Panc1 (cell line): ENCODE results near the gene BEND4. TPM values are rescaled to one million over a fixed set of nuclear protein-coding genes. Genes with fewer than 3 reads are reported as not detected.

Source experiments
- ATAC-seq: fragments of 200-7000 bp; cut with Tn5 transposase; 2 replicates; pipeline ENCODE4 v1.9.1; 2020; ENCODE audit warnings: mild to moderate bottlenecking, moderate library complexity
- BruUV-seq: library from RNA; stranded (reverse); fragments of 400-500 nt; replicated peaks from 2 replicates; lab custom pipeline; 2021; lab: Mats Ljungman, UMichigan
- CTCF ChIA-PET: fragments of 300-600 bp; sonication (Branson Sonifier 250); formaldehyde crosslinking; loops from one replicate; lab custom pipeline; 2022; ENCODE audit warnings: antibody characterized with exemption; lab: Charles Lee
- POLR2A ChIA-PET: fragments of 300-600 bp; sonication (Branson Sonifier 250); formaldehyde crosslinking; loops from one replicate; lab custom pipeline; 2022; ENCODE audit warnings: antibody characterized with exemption; lab: Charles Lee
- DNase-seq: peaks from one replicate; pipeline ENCODE4 v3.0.0-alpha.2; 2010; ENCODE audit warnings: low read depth, low spot score
- H3K27ac ChIP-seq: 2 replicates; pipeline ENCODE4 v1.5.1; 2011; ENCODE audit warnings: mild to moderate bottlenecking, low read length, inconsistent platforms
- H3K27me3 ChIP-seq: fragments of 200-500 bp; sonication (Bioruptor generic); 2 replicates; pipeline ENCODE4 v1.6.0; 2014; ENCODE audit warnings: low read length, inconsistent platforms; ENCODE audit not compliant: control insufficient read depth, insufficient read depth
- H3K36me3 ChIP-seq: fragments of 200-500 bp; sonication (Bioruptor generic); 2 replicates; pipeline ENCODE4 v1.5.1; 2014; ENCODE audit warnings: inconsistent platforms, mild to moderate bottlenecking, low read length, moderate library complexity; ENCODE audit not compliant: control insufficient read depth, insufficient read depth
- H3K4me1 ChIP-seq: 2 replicates; pipeline ENCODE4 v1.5.1; 2011; ENCODE audit warnings: inconsistent platforms, mild to moderate bottlenecking, low read length, moderate library complexity; ENCODE audit not compliant: control insufficient read depth, insufficient read depth
- H3K4me3 ChIP-seq, 2 experiments: 2 replicates each; pipeline ENCODE4 v1.5.1; 2011 to 2012; ENCODE audit warnings: low read depth in 2 of 2, low read length in 2 of 2, mild to moderate bottlenecking in 2 of 2, inconsistent platforms in 1 of 2, moderate library complexity in 1 of 2
- H3K9me3 ChIP-seq: fragments of 200-500 bp; sonication (Bioruptor generic); 2 replicates; pipeline ENCODE4 v1.5.1; 2014; ENCODE audit warnings: low read depth, mild to moderate bottlenecking, inconsistent platforms, low read length, moderate library complexity; ENCODE audit not compliant: control insufficient read depth, insufficient read depth
- CTCF ChIP-seq: fragments of 450-650 bp; IDR thresholded peaks from 2 replicates; pipeline ENCODE4 v1.5.1; 2017; ENCODE audit warnings: mild to moderate bottlenecking
- POLR2AphosphoS5 ChIP-seq: IDR thresholded peaks from 2 replicates; pipeline ENCODE4 v1.6.1; 2012; ENCODE audit warnings: mild to moderate bottlenecking, low read depth, low read length, moderate library complexity
- SIN3A ChIP-seq: IDR thresholded peaks from 2 replicates; pipeline ENCODE4 v1.6.1; 2012; ENCODE audit warnings: low read depth, mild to moderate bottlenecking, low read length, moderate library complexity, borderline replicate concordance; ENCODE audit not compliant: insufficient read depth
- TCF7L2 ChIP-seq: IDR thresholded peaks from 2 replicates; pipeline ENCODE4 v1.6.1; 2011; ENCODE audit warnings: mild to moderate bottlenecking, low read depth, low read length, inconsistent platforms
- in situ Hi-C: cut with HindIII; loops from 2 replicates; pipeline ENCODE4 v1.10.0; 2016; ENCODE audit warnings: low sequenced_read_pairs, low pct_unique_long_range_greater_than_20kb
- intact Hi-C: fragments of 100-400 bp; cut with micrococcal nuclease; formaldehyde crosslinking; loops from one replicate; pipeline ENCODE4 v1.10.0; 2022; ENCODE audit not compliant: unreplicated experiment
- total RNA-seq: library from RNA; stranded (reverse); gene quantifications from one replicate; pipeline ENCODE4 v1.2.1, GENCODE V29; 2021; ENCODE audit not compliant: unreplicated experiment
- TF ChIP-seq, protein P1 (sequence below), 2 experiments: IDR thresholded peaks; 2 replicates each; pipeline ENCODE4 v1.6.1; 2011 to 2012; ENCODE audit warnings: low read depth in 2 of 2, control low read depth in 1 of 2, low read length in 1 of 2, mild to moderate bottlenecking in 1 of 2, moderate library complexity in 1 of 2; ENCODE audit not compliant: insufficient read depth in 1 of 2

Gene BEND4
- total RNA-seq, 1 experiment from 2014 or later, result 0.03 TPM

- Histone ChIP-seq H3K4me3 (no peak overlapping the region), H3K9me3 (no peaks in the 10 kb centered on the region), H3K27me3 (0 out of 2 replicates have a peak, but pooled peaks cover 2% of the 10 kb centered on the region), H3K27ac (no peak overlapping the region), H3K4me1 (no peaks in the 10 kb centered on the region), H3K36me3 (no peaks in the 10 kb centered on the region)
- in situ Hi-C loops, result no loop called here
- TF ChIP-seq CTCF (no peak), SIN3A (no peak), POLR2AphosphoS5 (no peak), TCF7L2 (no peak)
- TF ChIP-seq, protein P1, sequence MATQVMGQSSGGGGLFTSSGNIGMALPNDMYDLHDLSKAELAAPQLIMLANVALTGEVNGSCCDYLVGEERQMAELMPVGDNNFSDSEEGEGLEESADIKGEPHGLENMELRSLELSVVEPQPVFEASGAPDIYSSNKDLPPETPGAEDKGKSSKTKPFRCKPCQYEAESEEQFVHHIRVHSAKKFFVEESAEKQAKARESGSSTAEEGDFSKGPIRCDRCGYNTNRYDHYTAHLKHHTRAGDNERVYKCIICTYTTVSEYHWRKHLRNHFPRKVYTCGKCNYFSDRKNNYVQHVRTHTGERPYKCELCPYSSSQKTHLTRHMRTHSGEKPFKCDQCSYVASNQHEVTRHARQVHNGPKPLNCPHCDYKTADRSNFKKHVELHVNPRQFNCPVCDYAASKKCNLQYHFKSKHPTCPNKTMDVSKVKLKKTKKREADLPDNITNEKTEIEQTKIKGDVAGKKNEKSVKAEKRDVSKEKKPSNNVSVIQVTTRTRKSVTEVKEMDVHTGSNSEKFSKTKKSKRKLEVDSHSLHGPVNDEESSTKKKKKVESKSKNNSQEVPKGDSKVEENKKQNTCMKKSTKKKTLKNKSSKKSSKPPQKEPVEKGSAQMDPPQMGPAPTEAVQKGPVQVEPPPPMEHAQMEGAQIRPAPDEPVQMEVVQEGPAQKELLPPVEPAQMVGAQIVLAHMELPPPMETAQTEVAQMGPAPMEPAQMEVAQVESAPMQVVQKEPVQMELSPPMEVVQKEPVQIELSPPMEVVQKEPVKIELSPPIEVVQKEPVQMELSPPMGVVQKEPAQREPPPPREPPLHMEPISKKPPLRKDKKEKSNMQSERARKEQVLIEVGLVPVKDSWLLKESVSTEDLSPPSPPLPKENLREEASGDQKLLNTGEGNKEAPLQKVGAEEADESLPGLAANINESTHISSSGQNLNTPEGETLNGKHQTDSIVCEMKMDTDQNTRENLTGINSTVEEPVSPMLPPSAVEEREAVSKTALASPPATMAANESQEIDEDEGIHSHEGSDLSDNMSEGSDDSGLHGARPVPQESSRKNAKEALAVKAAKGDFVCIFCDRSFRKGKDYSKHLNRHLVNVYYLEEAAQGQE (IDR thresholded peaks at IDR 0.05; ENCODE audit: insufficient read depth in 1 of 2, low read depth in 2 of 2, low read length in 1 of 2), result no peak
- ATAC-seq (no peak), DNase-seq (no peak)
- CTCF ChIA-PET, result no interaction called here
- intact Hi-C loops, result no loop called here
- POLR2A ChIA-PET, result no interaction called here
- BruUV-seq, result no TSS peak
Measured at GRCh38 chr4:42104521-42104920, 47.9 kb downstream of the BEND4 start.

DNA sequence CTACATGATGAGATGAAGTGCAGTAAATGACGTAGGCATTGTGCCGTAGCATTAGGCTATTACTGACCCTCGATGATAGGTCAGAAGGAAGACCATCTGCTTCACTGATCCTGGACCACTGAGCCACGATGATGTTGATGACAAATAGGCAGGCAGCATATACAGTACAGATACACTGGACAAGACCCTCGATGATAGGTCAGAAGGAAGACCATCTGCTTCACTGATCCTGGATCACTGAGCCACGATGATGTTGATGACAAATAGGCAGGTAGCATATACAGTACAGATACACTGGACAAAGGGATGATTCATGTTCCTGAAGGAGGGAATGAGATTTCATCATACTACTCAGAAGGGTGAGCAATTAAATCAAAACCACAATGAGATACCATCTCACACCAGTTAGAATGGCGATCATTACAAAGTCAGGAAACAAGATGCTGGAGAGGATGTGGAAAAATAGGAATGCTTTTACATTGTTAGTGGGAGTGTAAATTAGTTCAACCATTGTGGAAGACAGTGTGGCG, 50.9 kb downstream of the BEND4 start:
- POLR2A ChIA-PET, result no interaction called here
- DNase-seq (no peak), ATAC-seq (no peak)
- no TSS peak for BruUV-seq
- intact Hi-C loops (no loop called here), in situ Hi-C loops (no loop called here)
- no peak overlapping the region for H3K27ac ChIP-seq
- H3K4me3 ChIP-seq, result no peak overlapping the region
- CTCF ChIA-PET, result no interaction called here
- H3K4me1 ChIP-seq, result no peaks in the 10 kb centered on the region
- H3K9me3 ChIP-seq, result no peaks in the 10 kb centered on the region
- no peak for TF ChIP-seq POLR2AphosphoS5
- no peak for TF ChIP-seq SIN3A
- TF ChIP-seq, protein P1 (IDR thresholded peaks at IDR 0.05; ENCODE audit: insufficient read depth in 1 of 2, low read depth in 2 of 2, low read length in 1 of 2), result no peak
- no peak for TF ChIP-seq CTCF
- no peak for TF ChIP-seq TCF7L2
- H3K36me3 ChIP-seq, result no peaks in the 10 kb centered on the region
- no peaks in the 10 kb centered on the region for H3K27me3 ChIP-seq
